Testis (tissue), 2 donors: Measurements from ENCODE around the gene GABRA4.

ENCODE experiments used
- CTCF ChIP-seq, 3 experiments: fragments of 450-650 bp in 2 of 3; fragments of 200-600 bp in 1 of 3; sonication (generic) in 1 of 3; IDR thresholded peaks; one replicate each; pipeline ENCODE4 v1.5.1; 2016 to 2019; ENCODE audit warnings: antibody characterized with exemption in 3 of 3, mild to moderate bottlenecking in 2 of 3, moderate library complexity in 1 of 3
- POLR2A ChIP-seq: fragments of 450-650 bp; IDR thresholded peaks from one replicate; pipeline ENCODE4 v1.6.1; 2017; ENCODE audit warnings: antibody characterized with exemption, mild to moderate bottlenecking, moderate library complexity

GRCh38 chr4:46931981-46932380 is 61.4 kb downstream of the GABRA4 start:
- TF ChIP-seq CTCF (IDR thresholded peaks at IDR 0.05) (peak in 1 of 3 experiments; percentile 39), POLR2A (no peak)
